GM19351 (cell line): Measurements from ENCODE around the gene SRPK3.

Source experiments
- ATAC-seq: cut with Tn5 transposase; IDR thresholded peaks from one replicate; pipeline ENCODE4 v1.9.1; 2021; ENCODE audit warnings: mild to moderate bottlenecking, moderate library complexity; ENCODE audit not compliant: unreplicated experiment

Gene SRPK3

DNA sequence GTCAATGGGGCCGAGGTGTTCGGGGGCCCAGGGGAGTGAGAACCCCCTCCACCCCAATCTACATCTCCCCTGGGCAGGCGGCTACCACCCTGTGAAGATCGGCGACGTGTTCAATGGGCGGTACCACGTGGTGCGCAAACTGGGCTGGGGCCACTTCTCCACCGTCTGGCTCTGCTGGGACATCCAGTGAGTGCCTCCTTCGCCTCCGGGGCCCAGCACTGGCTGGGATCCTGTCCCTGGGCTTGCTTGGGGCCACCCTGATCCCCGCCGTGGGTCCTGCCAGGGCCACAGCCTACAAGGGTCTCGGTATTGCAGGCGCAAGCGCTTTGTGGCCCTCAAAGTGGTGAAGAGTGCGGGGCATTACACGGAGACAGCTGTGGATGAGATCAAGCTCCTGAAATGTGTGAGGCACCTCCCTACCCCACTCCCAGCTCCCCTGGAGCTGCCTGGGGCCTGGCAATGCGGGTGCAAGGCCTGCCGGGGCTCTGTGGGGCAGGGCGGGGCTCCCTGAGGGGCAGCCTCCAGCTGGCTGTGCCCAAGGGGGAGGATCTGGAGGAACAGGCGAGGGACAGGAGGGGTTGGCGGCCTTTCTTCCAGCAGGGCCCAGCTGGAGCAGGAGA, 697 bp downstream of the SRPK3 start:
- no peak for ATAC-seq

DNA sequence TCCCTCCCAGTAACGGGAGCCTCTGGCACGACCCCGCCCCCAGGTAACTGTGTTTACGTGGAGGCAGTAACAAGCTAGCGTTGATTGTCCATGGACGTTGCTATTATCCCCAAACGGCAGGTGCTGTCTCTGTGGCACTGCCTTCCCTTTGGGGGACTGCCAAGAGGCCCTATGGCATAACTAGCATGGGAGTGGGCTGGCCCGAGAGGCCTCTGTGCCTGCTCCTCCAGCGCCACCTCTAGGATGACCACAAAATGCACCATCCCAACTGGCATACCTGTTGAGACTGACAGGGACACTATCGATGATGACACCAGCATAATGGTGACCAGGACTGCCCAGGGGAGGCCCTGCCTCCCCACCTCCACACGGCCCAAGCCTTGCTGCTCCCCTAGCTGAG, 1.5 kb downstream of the SRPK3 start:
- no peak for ATAC-seq

DNA sequence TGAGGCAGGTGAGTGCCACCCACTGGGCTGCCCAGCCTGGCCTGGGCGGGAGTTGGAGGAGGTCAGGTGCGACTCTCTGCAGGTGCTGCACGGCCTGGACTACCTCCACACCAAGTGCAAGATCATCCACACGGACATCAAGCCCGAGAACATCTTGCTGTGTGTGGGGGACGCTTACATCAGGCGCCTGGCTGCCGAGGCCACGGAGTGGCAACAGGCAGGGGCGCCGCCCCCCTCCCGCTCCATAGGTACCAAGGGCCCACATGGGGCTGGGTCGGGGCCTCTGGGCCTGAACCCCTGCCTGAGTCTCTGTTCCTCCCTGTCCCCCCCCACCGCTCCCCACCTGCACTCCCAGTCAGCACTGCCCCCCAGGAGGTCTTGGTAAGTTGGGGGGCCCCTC, 2.0 kb downstream of the SRPK3 start:
- no peak for ATAC-seq

DNA sequence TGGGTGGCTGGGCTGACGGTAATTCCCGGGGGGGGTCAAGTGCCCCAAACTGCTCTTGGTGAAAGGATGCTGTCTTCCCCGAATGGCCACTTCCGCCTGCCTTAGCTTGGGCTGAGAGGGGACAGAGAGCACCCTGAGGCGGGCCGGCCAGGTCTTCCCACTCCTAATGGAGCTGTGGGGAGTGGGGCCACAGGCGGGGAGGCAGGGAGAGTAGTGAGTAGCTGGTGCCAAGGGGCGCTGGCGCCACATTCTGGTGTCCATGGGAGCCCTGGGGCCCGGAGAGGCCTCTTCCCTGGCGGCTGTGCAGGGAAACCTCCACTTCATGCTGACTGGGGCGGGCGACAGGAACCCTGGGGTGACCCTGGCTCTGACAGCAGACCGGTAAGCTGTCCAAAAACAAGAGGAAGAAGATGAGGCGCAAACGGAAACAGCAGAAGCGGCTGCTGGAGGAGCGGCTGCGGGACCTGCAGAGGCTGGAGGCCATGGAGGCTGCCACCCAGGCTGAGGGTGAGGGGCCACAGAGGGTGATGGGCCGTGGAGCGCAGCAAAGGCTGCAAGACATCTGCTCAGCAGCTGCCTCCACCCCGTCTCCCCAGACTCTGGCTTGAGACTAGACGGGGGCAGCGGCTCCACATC, 2.7 kb downstream of the SRPK3 start:
- no peak for ATAC-seq

DNA sequence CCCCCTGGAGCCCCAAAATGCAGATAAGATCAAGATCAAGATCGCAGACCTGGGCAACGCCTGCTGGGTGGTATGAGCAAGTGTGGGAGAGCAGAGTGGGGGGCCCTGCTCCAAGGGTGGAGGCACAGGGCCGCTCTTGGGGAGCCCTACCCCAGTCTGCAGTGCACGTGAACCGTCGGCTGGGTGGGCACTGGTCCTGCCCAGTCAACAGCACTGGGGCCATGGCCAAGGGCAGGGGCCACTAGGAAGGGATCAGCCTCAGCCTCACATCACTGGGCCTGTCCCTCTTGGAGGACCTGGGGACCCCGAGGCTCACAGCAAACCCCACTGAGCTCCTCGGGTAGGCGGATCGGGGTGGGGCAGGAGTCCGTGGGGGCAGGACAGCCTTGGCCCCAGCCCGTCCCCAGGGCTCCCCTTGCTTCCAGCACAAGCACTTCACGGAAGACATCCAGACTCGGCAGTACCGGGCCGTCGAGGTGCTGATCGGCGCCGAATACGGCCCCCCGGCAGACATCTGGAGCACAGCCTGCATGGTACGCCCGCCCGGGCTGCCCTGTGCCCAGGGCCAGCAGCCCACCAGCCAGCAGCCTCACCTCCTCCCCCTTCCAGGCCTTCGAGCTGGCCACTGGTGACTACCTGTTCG, 3.6 kb downstream of the SRPK3 start:
- ATAC-seq, result no peak

DNA sequence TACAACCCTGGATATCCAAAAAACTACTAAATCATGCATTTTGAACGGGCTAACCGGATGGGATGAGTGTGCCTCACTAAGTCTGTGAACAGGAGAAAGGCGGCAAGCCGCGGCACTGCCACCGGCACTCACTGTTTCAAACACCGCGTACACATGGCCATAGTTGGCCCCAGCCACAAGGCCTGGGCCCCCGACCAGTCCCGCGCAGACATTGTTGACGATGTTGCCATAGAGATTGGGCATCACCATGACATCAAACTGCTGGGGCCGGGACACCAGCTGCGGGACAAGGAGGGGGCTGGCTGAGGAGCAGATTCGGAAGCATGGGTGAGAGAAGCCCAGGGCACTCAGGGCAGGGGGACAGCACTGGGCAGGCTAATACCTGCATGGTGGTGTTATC, 5.8 kb downstream of the SRPK3 start:
- ATAC-seq, result no peak

DNA sequence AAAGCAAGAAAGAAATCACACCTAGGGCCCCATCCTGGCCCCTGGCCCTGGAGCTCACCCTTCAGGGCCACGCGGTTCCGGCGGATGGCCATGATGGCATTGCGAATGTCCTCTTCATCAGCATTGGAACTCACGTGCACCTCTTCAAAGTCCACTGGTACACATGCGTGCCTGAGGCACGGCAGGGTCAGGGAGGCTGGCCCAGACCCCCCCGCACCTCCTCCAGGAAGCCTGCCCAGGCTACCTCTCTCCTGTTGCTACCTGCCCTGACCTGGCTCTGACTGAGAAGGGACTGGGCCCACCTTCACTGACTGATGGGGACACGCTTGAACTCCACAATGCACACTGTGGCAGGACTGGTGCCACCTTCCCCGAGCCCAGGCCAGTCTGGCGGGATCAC, 8.8 kb downstream of the SRPK3 start:
- no peak for ATAC-seq

DNA sequence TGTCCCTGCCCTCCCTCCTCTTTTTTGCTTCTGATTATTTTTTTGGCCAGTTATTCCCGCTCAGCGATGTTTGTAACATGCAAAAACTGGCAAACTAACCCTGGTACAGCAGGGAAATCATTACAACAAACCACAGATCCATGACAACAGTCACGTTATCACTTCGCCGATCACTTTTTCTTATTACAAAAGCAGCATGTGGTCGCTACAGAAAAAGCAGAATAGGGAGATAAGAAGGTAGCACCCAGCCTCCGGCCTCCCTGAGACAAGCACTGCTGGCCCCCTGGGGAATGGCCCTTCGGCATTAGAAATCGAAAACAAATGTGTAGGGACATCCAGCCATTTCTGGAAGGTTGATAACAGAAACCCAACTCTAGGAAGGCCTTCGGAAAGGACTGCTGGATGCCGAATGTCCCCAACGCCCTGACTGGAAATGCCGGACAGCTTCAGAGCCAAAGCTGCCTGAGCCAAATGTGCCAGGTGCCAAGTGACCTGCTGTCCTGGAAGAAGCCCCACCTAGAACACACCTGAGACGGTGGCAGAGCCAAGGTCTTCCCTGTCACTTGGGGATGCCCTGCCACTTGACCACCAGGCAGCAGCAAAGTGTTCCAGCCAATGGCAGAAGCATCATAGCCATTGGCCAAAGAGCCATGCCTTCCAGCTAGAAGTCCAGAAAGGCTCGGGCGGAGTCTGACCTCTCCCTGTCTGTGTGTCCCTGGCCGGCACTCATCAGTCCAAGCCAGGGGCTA, 10.4 kb downstream of the SRPK3 start:
- ATAC-seq, result no peak

DNA sequence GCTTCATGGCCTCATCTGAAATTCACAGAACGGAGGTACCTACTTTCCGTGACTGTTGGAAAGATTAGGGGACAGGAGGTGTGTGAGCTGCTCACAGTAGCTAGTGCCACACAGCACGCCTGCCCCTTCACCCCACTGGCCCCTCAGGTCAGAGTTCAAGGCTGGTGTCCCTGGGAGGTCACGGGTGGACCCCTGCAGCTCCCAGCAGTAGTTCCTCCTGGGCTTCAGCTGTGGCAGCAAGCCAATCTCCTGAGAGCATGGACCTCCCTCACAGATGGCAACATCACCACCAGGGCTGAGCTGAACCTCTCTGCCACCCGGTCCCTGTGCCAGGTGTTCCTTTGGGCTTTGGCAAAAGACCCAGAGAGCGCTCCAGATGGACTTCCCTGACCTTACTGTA, 11.5 kb downstream of the SRPK3 start:
- ATAC-seq, result no peak

DNA sequence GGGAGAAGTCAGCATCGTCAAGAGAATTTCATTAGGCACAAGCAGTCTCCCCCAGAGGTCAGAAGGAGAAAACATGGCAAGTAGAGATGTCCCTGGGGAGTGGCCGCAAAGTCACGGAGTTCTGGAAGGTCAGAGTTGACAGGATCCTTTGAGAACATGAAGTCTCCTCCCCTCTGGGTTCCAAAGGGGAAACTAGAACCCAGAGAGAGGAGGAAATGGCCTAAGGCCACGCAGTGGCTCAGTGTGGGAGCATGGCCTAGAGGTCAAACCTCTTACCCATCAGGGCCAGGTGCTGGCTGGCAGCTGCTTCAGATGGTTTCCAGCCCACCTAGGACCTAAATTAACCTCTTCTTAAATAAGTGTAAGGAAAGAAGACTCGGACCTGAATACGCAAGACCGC, 12.4 kb downstream of the SRPK3 start:
- ATAC-seq, result no peak

DNA sequence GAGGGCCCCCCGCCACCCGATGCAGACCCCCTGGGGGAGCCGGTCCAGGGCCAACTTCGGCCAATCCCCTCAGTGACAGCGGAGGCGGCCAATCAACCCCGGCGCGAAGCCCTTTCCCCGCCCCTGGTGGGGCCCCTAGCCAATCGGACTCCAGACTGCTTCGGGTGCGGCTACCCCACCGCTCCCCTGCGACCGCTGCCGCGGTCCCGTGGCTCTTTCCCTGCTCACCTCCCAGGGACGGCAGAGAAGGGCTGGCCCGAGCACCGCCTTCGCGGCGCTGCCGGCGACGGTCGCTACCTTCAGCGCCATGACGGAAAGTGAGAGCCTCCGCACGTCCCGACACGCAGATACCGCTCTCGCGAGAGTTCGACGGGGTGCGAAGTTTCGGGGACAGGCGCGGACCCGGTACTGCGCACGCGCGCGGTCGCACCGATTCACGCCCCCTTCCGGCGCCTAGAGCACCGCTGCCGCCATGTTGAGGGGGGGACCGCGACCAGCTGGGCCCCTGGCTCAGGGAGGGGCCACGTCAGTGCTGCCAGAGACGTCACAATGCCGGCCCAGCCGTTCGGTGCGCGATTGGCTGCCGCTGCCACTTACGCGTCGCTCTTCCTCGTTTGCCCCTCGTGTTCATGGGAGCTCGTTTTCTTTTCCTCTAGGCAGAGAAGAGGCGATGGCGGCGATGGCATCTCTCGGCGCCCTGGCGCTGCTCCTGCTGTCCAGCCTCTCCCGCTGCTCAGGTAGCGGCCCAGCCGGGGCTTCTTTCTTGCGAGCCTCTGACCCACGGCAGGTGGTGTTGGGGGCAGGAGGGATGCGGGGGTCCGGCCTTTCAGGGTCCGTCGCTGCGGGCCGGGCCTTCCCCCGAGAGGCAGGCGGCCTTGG, 13.4 kb downstream of the SRPK3 start, which contains the start of the genes IDH3G and SSR4:
Gene IDH3G (minus strand): TSS at position 358 of the 879 bp plus-strand sequence. CDS start 49 bp downstream, at position 309.
Gene SSR4 (plus strand): TSS at position 651 of the 879 bp plus-strand sequence. CDS start 20 bp downstream, at position 671.
- ATAC-seq, result peak; percentile 88

DNA sequence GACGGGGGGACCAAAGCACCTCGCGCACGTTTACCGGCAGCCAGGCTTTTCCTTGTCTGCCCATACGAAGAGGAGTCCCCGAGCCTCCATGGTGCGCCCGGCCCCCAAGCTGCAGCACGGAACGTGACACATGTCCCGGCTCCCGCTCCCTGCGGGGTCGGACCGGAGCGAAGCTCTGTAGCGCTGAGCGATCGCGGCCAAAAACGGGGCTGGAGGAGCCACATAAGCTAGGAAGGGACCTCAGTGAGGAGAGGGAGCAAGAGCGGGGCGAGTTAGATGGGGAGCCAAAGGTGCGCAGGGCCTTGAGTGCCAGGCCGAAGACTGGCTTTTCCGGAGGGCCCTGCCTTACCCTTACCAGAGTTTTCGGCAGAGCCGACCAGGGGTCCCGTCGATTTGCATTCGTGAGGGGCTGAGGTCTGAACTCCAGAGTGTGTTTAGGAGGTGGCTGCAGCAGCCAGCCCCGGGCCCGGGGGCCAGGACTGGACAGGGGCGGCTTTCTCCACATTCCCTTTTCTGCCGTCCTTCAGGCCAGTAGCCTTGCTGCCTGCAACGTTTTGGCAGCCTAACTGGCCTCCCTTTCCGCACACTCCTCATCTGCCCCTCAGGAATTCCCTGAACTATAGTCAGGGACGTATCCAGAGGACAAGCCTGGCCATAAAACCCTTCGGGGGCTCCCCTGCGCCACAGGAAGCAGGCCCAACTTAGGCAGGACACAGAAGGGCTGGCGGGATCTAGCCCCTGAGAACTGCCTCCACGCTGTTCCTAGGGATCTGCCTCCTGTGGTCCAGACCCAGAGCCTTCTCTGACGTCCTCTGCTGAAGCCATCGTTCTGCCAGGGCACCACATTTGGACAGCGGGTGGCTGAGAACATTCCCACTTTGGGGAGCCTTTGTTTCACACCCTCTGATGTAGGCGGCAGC, 14.3 kb downstream of the SRPK3 start:
- peak; percentile 1 for ATAC-seq

DNA sequence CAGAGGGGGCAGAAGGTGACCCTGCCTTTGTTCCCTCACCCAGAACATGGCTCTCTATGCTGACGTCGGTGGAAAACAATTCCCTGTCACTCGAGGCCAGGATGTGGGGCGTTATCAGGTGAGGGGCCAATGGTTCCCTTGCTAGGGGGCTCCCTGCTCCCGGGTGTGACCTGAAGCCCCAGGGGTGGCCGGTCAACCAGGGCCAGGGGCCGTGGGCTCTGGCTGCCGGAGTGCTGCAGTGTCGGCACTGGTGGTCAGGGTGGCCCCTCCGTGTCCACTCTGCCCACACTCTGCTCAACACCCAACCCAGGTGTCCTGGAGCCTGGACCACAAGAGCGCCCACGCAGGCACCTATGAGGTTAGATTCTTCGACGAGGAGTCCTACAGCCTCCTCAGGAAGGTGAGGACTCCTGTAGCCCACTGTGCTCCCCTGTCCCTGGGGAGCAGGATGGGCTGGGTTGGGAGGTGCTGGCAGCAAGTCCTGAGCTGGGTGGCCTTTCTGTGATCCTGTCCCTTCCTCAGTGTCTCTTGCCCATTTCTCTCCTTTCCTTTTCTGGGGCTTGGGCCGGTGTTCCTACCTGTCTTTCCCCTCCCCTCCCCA, 16.7 kb downstream of the SRPK3 start:
- ATAC-seq, result no peak

DNA sequence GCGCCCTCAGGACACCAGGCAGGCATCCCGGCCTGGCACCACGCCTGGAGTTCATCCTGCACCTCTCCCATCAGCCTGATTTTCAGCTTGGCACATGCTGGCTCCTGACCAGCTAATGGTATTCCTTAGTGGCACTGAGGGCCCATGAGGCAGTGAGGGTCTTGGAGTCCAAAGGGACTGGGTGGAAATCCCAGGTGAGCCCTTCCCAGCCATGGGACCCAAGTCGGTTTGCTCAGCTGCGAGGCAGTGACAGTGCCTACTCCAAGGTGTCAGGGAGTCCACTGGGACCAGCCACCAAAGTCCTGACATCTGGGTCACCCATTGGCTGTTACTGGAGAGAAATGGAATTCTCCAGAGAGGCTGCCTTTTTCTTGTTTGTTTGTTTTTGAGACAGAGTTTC, 18.5 kb downstream of the SRPK3 start:
- ATAC-seq, result no peak

DNA sequence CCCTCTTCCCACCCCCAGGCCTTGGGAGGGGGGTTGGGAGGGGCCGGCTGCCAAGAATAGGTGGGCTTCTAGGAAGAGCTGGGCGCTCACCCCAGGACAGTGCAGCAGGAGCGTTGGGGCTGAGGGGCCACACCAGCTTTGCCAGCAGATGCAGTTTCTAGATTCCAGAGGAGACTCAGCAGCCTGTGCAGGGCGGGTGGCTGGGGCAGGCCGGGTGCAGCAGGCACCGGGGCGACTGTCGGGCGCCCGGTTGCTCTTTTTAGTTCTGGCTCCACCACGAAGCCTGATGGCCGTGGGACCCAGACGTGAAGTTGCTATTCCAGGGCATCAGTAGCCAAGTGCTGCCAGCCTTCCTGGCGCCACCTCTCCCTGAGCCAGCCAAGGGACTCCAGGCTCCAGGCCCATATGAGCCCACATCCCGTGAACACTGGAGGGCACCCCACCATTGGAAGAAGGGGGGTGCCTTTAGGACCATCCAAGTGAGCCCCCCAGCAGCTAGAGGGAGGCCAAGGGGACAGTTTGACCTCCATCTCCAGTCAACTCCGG, 19.4 kb downstream of the SRPK3 start:
- no peak for ATAC-seq

DNA sequence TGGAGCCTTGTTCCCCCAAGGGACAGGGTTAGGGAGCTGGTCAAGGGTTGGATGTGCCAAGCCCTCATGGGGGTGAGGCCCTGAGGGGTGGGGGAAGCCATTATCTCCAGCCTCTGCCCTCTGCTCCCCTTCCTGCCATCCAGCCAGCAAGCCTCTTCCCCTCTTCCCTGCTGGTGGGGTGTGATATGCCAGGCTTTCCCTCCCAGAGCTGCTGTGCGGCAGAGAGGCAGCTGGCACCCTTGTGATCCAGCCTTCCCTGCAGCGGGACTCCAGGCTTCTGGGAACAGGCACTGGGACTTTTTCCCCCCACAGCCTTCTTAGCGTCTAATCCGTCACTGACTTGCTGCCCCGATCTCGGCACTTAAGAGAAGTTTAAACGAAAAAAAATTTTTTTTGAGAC, 19.9 kb downstream of the SRPK3 start:
- ATAC-seq, result no peak

DNA sequence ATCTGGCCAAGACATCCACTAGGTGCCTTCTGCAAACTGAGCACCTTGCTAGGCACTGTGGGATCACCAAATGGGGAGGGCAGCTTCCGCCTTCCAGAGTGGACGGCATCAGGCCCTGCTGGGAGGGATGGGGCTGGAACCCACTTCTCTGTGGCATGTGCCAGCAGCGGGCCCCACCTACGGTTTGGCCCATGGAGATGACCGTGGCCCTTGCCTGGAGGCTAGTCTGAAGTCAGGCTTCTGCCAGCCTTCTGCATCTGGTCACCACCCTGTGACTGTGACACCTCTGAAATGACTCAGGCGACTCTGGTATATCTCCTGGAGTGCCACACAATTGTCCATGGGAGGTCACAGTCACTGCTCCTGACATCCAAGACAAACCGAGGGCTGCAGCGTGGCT, 20.8 kb downstream of the SRPK3 start:
- ATAC-seq, result no peak

DNA sequence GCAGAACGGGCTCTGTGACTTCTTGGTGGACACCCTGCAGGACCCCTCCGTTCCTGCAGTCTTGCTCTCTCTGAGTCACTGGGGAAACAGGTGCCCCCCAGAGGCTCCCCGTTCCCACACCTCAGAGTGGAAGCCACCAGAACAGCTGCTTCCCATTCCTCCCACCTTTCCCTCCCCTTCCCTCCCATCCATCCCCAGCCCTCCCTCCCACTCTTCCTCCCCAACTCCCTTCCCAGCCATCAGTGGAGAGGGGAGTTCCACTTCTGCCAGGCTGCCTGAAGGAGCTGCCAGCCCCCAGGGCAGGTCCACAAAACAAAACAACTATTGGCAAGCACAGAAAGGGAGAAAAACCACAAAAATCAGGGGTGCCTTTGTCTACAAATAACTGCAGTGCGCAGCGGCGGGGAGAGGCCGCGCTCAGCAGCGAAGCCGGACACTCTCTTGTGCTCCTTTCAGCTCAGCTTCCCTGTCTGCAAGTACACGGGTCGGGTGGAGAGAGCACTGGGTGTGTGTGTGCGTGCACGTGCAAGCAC, 21.7 kb downstream of the SRPK3 start:
- ATAC-seq, result no peak
